Upper lobe of left lung (tissue), 4 donors: Measurements from ENCODE around the gene TMEM236.

Experiments
- EP300 ChIP-seq, 4 donors: sonication (generic); formaldehyde crosslinking; IDR thresholded peaks; one replicate each; pipeline ENCODE4 v1.5.1; 2017; ENCODE audit warnings: antibody characterized with exemption in 4 of 4, control low read depth in 2 of 4
- TF ChIP-seq, protein P1 (sequence below), 6 experiments: fragments of 450-650 bp in 4 of 6; fragments of 200-600 bp in 2 of 6; sonication (generic) in 2 of 6; IDR thresholded peaks; one replicate each; pipeline ENCODE4 v1.5.1; 2016 to 2019; ENCODE audit warnings: antibody characterized with exemption in 6 of 6

DNA sequence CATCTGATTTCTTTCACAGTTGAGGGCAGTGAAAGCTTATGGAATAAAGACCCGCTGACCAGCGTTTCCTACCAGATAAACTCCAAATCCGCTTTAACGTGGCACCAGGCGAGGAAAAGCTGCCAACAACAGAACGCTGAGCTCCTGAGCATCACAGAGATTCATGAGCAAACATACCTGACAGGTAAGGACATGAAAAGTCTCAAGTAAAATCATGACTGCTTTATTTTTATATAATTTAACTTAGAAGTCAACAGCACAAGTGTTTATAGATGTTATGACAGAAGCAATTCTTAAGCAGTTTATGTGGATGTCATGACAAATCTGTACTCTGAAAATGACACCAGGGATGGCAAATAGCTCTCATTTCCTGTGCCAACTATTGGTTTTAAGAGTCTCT lies 81.7 kb downstream of the TMEM236 start:
- no peak for TF ChIP-seq EP300 (IDR thresholded peaks at IDR 0.05)
- TF ChIP-seq, protein P1, sequence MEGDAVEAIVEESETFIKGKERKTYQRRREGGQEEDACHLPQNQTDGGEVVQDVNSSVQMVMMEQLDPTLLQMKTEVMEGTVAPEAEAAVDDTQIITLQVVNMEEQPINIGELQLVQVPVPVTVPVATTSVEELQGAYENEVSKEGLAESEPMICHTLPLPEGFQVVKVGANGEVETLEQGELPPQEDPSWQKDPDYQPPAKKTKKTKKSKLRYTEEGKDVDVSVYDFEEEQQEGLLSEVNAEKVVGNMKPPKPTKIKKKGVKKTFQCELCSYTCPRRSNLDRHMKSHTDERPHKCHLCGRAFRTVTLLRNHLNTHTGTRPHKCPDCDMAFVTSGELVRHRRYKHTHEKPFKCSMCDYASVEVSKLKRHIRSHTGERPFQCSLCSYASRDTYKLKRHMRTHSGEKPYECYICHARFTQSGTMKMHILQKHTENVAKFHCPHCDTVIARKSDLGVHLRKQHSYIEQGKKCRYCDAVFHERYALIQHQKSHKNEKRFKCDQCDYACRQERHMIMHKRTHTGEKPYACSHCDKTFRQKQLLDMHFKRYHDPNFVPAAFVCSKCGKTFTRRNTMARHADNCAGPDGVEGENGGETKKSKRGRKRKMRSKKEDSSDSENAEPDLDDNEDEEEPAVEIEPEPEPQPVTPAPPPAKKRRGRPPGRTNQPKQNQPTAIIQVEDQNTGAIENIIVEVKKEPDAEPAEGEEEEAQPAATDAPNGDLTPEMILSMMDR (IDR thresholded peaks at IDR 0.05) = no peak
